Neuronal stem cell (in vitro differentiated cells): ENCODE results near the gene GNPTAB.
"Not testable (repeated sequence)": the region's sequence is repeated elsewhere in the genome, so short reads cannot be mapped to it uniquely, and the experiment has no call there.

ENCODE experiments used
- DNase-seq: peaks from one replicate; pipeline ENCODE4 v3.0.0-alpha.2; 2013; ENCODE audit warnings: low spot score
- H2AFZ ChIP-seq: one replicate; pipeline ENCODE4 v1.6.1; 2013; ENCODE audit warnings: mild to moderate bottlenecking, low read length, inconsistent platforms
- H2AK5ac ChIP-seq: 2 replicates; pipeline ENCODE4 v1.6.1; 2013; ENCODE audit warnings: low read depth, mild to moderate bottlenecking, inconsistent platforms, low read length, moderate library complexity, mixed read lengths
- H2BK120ac ChIP-seq: 2 replicates; pipeline ENCODE4 v1.6.1; 2013; ENCODE audit warnings: low read depth, mild to moderate bottlenecking, inconsistent platforms, low read length, moderate library complexity, mixed read lengths
- H2BK12ac ChIP-seq: one replicate; pipeline ENCODE4 v1.6.1; 2013; ENCODE audit warnings: low read length, inconsistent platforms
- H2BK15ac ChIP-seq: 2 replicates; pipeline ENCODE4 v1.6.1; 2013; ENCODE audit warnings: mild to moderate bottlenecking, low read length, inconsistent platforms, mixed read lengths
- H2BK5ac ChIP-seq: one replicate; pipeline ENCODE4 v1.6.1; 2013; ENCODE audit warnings: inconsistent platforms, mild to moderate bottlenecking, low read length, moderate library complexity
- H3K14ac ChIP-seq: one replicate; pipeline ENCODE4 v1.6.1; 2013; ENCODE audit warnings: low read length, inconsistent platforms
- H3K18ac ChIP-seq: 2 replicates; pipeline ENCODE4 v1.6.1; 2013; ENCODE audit warnings: low read length, inconsistent platforms
- H3K23ac ChIP-seq: 2 replicates; pipeline ENCODE4 v1.6.1; 2013; ENCODE audit warnings: low read depth, mild to moderate bottlenecking, mixed read lengths, low read length, inconsistent platforms; ENCODE audit not compliant: poor library complexity
- H3K27ac ChIP-seq: replicated peaks from 3 replicates; pipeline ENCODE4 v1.5.1; 2013; ENCODE audit warnings: low read length, inconsistent platforms
- H3K27me3 ChIP-seq, 3 experiments: 2 replicates each; pipeline ENCODE4 v1.6.1; 2013; ENCODE audit warnings: low read length in 3 of 3, mild to moderate bottlenecking in 2 of 3, inconsistent platforms in 1 of 3, low read depth in 1 of 3, mixed read lengths in 1 of 3, moderate library complexity in 1 of 3; ENCODE audit not compliant: control insufficient read depth in 3 of 3, insufficient read depth in 3 of 3
- H3K36me3 ChIP-seq, 2 donors: replicated peaks in 1 of 2; 2 replicates each; pipeline ENCODE4 v1.6.1; 2013; ENCODE audit warnings: low read length in 2 of 2; ENCODE audit not compliant: control insufficient read depth in 2 of 2, insufficient read depth in 2 of 2
- H3K4ac ChIP-seq: 2 replicates; pipeline ENCODE4 v1.6.1; 2013; ENCODE audit warnings: inconsistent platforms, mild to moderate bottlenecking, low read length, moderate library complexity
- H3K4me1 ChIP-seq, 2 donors: 1 replicate in 1 of 2; 2 replicates in 1 of 2; pipeline ENCODE4 v1.6.1; 2013; ENCODE audit warnings: low read length in 2 of 2, low read depth in 1 of 2; ENCODE audit not compliant: control insufficient read depth in 2 of 2, insufficient read depth in 1 of 2
- H3K4me2 ChIP-seq: one replicate; pipeline ENCODE4 v1.6.1; 2013; ENCODE audit warnings: mild to moderate bottlenecking, low read length, inconsistent platforms; ENCODE audit not compliant: insufficient read depth, poor library complexity, severe bottlenecking
- H3K4me3 ChIP-seq, 2 donors: 2 replicates each; pipeline ENCODE4 v1.5.1; 2013; ENCODE audit warnings: low read length in 2 of 2, mild to moderate bottlenecking in 2 of 2, inconsistent platforms in 1 of 2, moderate library complexity in 1 of 2
- H3K79me1 ChIP-seq: one replicate; pipeline ENCODE4 v1.6.1; 2013; ENCODE audit warnings: low read depth, mild to moderate bottlenecking, inconsistent platforms, low read length, moderate library complexity
- H3K9ac ChIP-seq: one replicate; pipeline ENCODE4 v1.6.1; 2013; ENCODE audit warnings: mild to moderate bottlenecking, low read depth, low read length, inconsistent platforms; ENCODE audit not compliant: poor library complexity
- H3K9me3 ChIP-seq, 2 donors: replicated peaks in 1 of 2; 2 replicates each; pipeline versions ENCODE3 to v1.6.1; 2013; ENCODE audit warnings: low read length in 2 of 2, mild to moderate bottlenecking in 2 of 2, inconsistent platforms in 1 of 2, low read depth in 1 of 2, mixed read lengths in 1 of 2, moderate library complexity in 1 of 2; ENCODE audit not compliant: control insufficient read depth in 2 of 2, insufficient read depth in 1 of 2
- H4K8ac ChIP-seq: one replicate; pipeline ENCODE4 v1.6.1; 2013; ENCODE audit warnings: low read depth, mild to moderate bottlenecking, inconsistent platforms, low read length, moderate library complexity
- H4K91ac ChIP-seq: one replicate; pipeline ENCODE4 v1.6.1; 2013; ENCODE audit warnings: low read length, low read depth, mild to moderate bottlenecking, inconsistent platforms; ENCODE audit not compliant: poor library complexity
- WGBS, 2 donors: extraction: QIAGEN DNeasy Blood & Tissue Kit; methylation state at CpG; one replicate each; pipeline ENCODE4 v1.1.7; 2013; ENCODE audit warnings: missing lambda C conversion rate in 2 of 2, mixed read lengths in 1 of 2; ENCODE audit not compliant: insufficient read length in 2 of 2, insufficient replicate concordance in 1 of 2; ENCODE audit errors: extremely low coverage in 2 of 2; 5-methylcytosine and 5-hydroxymethylcytosine counted together

GNPTAB gene

GRCh38 chr12:101861688-101862087 lies 30.9 kb upstream of the GNPTAB start:
- not testable (repeated sequence) for H3K18ac ChIP-seq, H3K27me3 ChIP-seq, H3K4me1 ChIP-seq, H3K4ac ChIP-seq, H3K4me2 ChIP-seq, H2BK15ac ChIP-seq, H3K14ac ChIP-seq, H3K36me3 ChIP-seq, H2BK120ac ChIP-seq, H4K8ac ChIP-seq, H3K23ac ChIP-seq, H3K4me3 ChIP-seq, H3K79me1 ChIP-seq, H3K9me3 ChIP-seq, H2BK12ac ChIP-seq, H2AK5ac ChIP-seq, DNase-seq, H4K91ac ChIP-seq, H2BK5ac ChIP-seq, H3K9ac ChIP-seq, H2AFZ ChIP-seq, H3K27ac ChIP-seq
- no CpG with 5 or more reads among the region's 2 CpGs for WGBS, 2 donors

GRCh38 chr12:101859664-101860607 lies 29.2 kb upstream of the GNPTAB start:
- H2BK120ac ChIP-seq: no peak overlapping the region
- H4K8ac ChIP-seq: no peak overlapping the region
- H2BK12ac ChIP-seq: no peak overlapping the region
- H3K27me3 ChIP-seq: no peaks in the 10 kb centered on the region
- H3K27ac ChIP-seq: no peak overlapping the region
- no peaks in the 10 kb centered on the region for H3K9me3 ChIP-seq
- H2BK5ac ChIP-seq: no peak overlapping the region
- H3K79me1 ChIP-seq: no peaks in the 10 kb centered on the region
- H2BK15ac ChIP-seq: no peak overlapping the region
- H3K4me1 ChIP-seq: no peaks in the 10 kb centered on the region
- H3K14ac ChIP-seq: no peak overlapping the region
- H3K23ac ChIP-seq: no peak overlapping the region
- DNase-seq: no peak
- no peak overlapping the region for H3K9ac ChIP-seq
- H3K4me3 ChIP-seq: no peak overlapping the region
- no peak overlapping the region for H3K4ac ChIP-seq
- no peak overlapping the region for H3K4me2 ChIP-seq
- H4K91ac ChIP-seq: no peak overlapping the region
- H3K18ac ChIP-seq: no peak overlapping the region
- H2AK5ac ChIP-seq: no peak overlapping the region
- no peaks in the 10 kb centered on the region for H3K36me3 ChIP-seq
- H2AFZ ChIP-seq: no peak overlapping the region

DNA sequence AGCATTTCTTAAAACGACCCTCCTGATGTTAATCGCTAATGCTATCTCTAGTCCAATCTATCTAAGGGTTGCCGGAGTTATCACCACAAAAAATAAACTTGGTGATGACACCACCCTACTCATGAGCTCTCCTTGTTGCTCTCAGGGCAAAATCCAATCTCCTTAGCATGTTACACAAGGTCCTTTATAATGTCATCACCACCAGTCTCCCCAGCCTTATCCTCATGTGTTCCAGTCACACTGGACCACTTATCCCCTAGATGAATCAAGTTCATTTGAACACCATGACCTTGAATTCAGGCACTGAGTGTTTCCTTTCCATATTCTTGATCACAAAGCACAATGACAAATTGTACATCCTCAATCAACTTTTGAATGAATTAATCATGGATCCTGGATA lies 27.6 kb upstream of the GNPTAB start:
- no peaks in the 10 kb centered on the region for H3K4me1 ChIP-seq
- H3K9me3 ChIP-seq: no peaks in the 10 kb centered on the region
- H2AK5ac ChIP-seq: no peak overlapping the region
- no peak overlapping the region for H3K9ac ChIP-seq
- no peak overlapping the region for H4K91ac ChIP-seq
- H3K79me1 ChIP-seq: no peaks in the 10 kb centered on the region
- no peaks in the 10 kb centered on the region for H3K27me3 ChIP-seq
- no peak overlapping the region for H2BK5ac ChIP-seq
- H2AFZ ChIP-seq: no peak overlapping the region
- no peak overlapping the region for H3K14ac ChIP-seq
- H3K36me3 ChIP-seq: no peaks in the 10 kb centered on the region
- no peak overlapping the region for H2BK12ac ChIP-seq
- H4K8ac ChIP-seq: no peak overlapping the region
- H2BK15ac ChIP-seq: no peak overlapping the region
- no peak overlapping the region for H2BK120ac ChIP-seq
- no peak for DNase-seq
- WGBS, 2 donors: no CpG with 5 or more reads among the region's 3 CpGs
- no peak overlapping the region for H3K18ac ChIP-seq
- H3K23ac ChIP-seq: no peak overlapping the region
- H3K4ac ChIP-seq: no peak overlapping the region
- H3K4me3 ChIP-seq: no peak overlapping the region
- H3K27ac ChIP-seq: no peak overlapping the region
- H3K4me2 ChIP-seq: no peak overlapping the region

- no peak overlapping the region for H3K4me3 ChIP-seq
- H3K14ac ChIP-seq: no peak overlapping the region
- no peaks in the 10 kb centered on the region for H3K79me1 ChIP-seq
- no peak overlapping the region for H2BK12ac ChIP-seq
- H3K27ac ChIP-seq: no peak overlapping the region
- no peak overlapping the region for H2BK5ac ChIP-seq
- H2AK5ac ChIP-seq: no peak overlapping the region
- H3K9ac ChIP-seq: no peak overlapping the region
- no peak overlapping the region for H2BK120ac ChIP-seq
- no peaks in the 10 kb centered on the region for H3K36me3 ChIP-seq
- no peak for DNase-seq
- no peaks in the 10 kb centered on the region for H3K27me3 ChIP-seq
- H3K4me1 ChIP-seq: no peaks in the 10 kb centered on the region
- H2BK15ac ChIP-seq: no peak overlapping the region
- no CpG with 5 or more reads among the region's 1 CpG for WGBS, 2 donors
- no peak overlapping the region for H3K18ac ChIP-seq
- H3K4me2 ChIP-seq: no peak overlapping the region
- no peak overlapping the region for H2AFZ ChIP-seq
- H3K23ac ChIP-seq: no peak overlapping the region
- H3K9me3 ChIP-seq: no peaks in the 10 kb centered on the region
- no peak overlapping the region for H4K8ac ChIP-seq
- H4K91ac ChIP-seq: no peak overlapping the region
- no peak overlapping the region for H3K4ac ChIP-seq
These were observed 26.3 kb upstream of the GNPTAB start for GRCh38 chr12:101857043-101857558.
